Breast epithelium (tissue), 4 donors: ENCODE results near the gene CADPS2. TPM values are rescaled to one million over a fixed set of nuclear protein-coding genes. Genes with fewer than 3 reads are reported as not detected.
"Not testable (repeated sequence)": the region's sequence is repeated elsewhere in the genome, so short reads cannot be mapped to it uniquely, and the experiment has no call there.

Source experiments
- DNase-seq, 2 donors: peaks; one replicate each; pipeline ENCODE4 v3.0.0-alpha.2; 2019; ENCODE audit warnings: low spot score in 2 of 2
- H3K27ac ChIP-seq, 2 donors: fragments of 200-600 bp; sonication (generic) in 1 of 2; one replicate each; pipeline ENCODE4 v1.5.1; 2016 to 2019; ENCODE audit warnings: mild to moderate bottlenecking in 1 of 2
- H3K27me3 ChIP-seq, 2 donors: fragments of 200-600 bp; sonication (generic) in 1 of 2; one replicate each; pipeline versions ENCODE4 v1.5.1 to v1.6.0; 2017 to 2019; ENCODE audit warnings: control low read depth in 1 of 2, mild to moderate bottlenecking in 1 of 2
- H3K36me3 ChIP-seq: fragments of 200-600 bp; one replicate; pipeline ENCODE4 v1.5.1; 2019
- H3K4me1 ChIP-seq, 2 donors: fragments of 200-600 bp; sonication (generic); one replicate each; pipeline ENCODE4 v1.5.1; 2016 to 2019; ENCODE audit warnings: control low read depth in 1 of 2
- H3K4me3 ChIP-seq, 3 donors: fragments of 200-600 bp; sonication (generic); 1 replicate in 2 of 3; 2 replicates in 1 of 3; pipeline ENCODE4 v1.5.1; 2016 to 2019; ENCODE audit warnings: mild to moderate bottlenecking in 3 of 3, moderate library complexity in 2 of 3
- H3K9me3 ChIP-seq, 2 donors: fragments of 200-600 bp; sonication (generic) in 1 of 2; one replicate each; pipeline ENCODE4 v1.5.1; 2016 to 2019; ENCODE audit warnings: control low read depth in 1 of 2
- CTCF ChIP-seq, 3 donors: fragments of 450-650 bp; IDR thresholded peaks; one replicate each; pipeline ENCODE4 v1.5.1; 2016 to 2017; ENCODE audit warnings: antibody characterized with exemption in 3 of 3, mild to moderate bottlenecking in 3 of 3, moderate library complexity in 3 of 3
- POLR2A ChIP-seq: fragments of 450-650 bp; IDR thresholded peaks from one replicate; pipeline ENCODE4 v1.6.1; 2016; ENCODE audit warnings: antibody characterized with exemption, mild to moderate bottlenecking, moderate library complexity
- POLR2AphosphoS5 ChIP-seq, 3 donors: sonication (generic); formaldehyde crosslinking; IDR thresholded peaks; one replicate each; pipeline ENCODE4 v1.6.1; 2017; ENCODE audit warnings: antibody characterized with exemption in 3 of 3
- intact Hi-C: fragments of 100-400 bp; cut with DNase I; formaldehyde crosslinking; loops from one replicate; pipeline ENCODE4 v1.15.1; 2023; ENCODE audit warnings: low total_unique reads
- total RNA-seq, 3 donors: library from RNA; depleted of rRNA; stranded (reverse); fragments of >200 nt; gene quantifications; one replicate each; pipeline ENCODE4 v1.1.0, GENCODE V29; 2016

CADPS2 gene
- total RNA-seq, 3 donors from 2014 or later: 12.3 to 67.5 (median 66.5) TPM

DNA sequence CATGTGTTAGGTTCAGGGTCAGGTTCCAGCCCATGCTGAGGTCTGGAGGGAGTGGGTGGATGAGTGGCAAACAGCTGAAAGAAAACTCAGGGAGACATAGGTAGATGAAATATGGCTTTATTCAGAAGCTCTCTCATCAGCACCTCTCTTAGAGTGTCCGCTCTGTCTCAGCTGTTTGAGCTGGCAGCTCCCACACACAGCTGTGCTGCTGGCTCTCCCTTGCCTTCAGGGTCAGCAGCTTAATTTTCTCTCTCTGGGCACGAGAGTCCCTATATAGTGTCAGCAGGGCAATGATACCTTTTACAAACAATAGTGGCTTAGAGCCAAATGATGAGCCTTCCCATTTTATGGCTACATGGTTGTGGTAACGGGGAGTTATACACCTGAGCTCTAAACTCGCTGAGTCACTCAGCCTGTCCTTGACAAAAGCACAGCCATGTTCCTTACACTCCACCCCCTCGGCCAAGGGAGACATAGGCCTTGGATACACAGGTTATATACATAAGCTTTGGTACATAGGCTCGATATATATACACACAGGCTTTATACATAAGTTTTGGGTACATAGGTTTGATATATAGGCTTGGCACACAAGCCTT, 197.8 kb downstream of the CADPS2 start:
- Histone ChIP-seq H3K4me3 (no peak overlapping the region), H3K27me3 (no peaks in the 10 kb centered on the region), H3K36me3 (no peaks in the 10 kb centered on the region), H3K27ac (no peak overlapping the region), H3K4me1 (no peaks in the 10 kb centered on the region), H3K9me3 (no peaks in the 10 kb centered on the region)
- TF ChIP-seq CTCF (IDR thresholded peaks at IDR 0.05) (no peak), POLR2AphosphoS5 (IDR thresholded peaks at IDR 0.05) (no peak), POLR2A (no peak)
- intact Hi-C loops: no loop called here
- no peak for DNase-seq

GRCh38 chr7:122686360-122686878, 199.8 kb downstream of the CADPS2 start:
- H3K4me1 ChIP-seq: no peaks in the 10 kb centered on the region
- H3K36me3 ChIP-seq: no peaks in the 10 kb centered on the region
- intact Hi-C loops: no loop called here
- no peak overlapping the region for H3K27ac ChIP-seq
- TF ChIP-seq POLR2AphosphoS5 (IDR thresholded peaks at IDR 0.05) (no peak), POLR2A (no peak), CTCF (IDR thresholded peaks at IDR 0.05) (no peak)
- H3K27me3 ChIP-seq: no peaks in the 10 kb centered on the region
- H3K9me3 ChIP-seq: no peaks in the 10 kb centered on the region
- H3K4me3 ChIP-seq: no peak overlapping the region
- no peak for DNase-seq

GRCh38 chr7:122684504-122684903, 201.8 kb downstream of the CADPS2 start:
- Histone ChIP-seq H3K27ac (no peak overlapping the region), H3K27me3 (no peaks in the 10 kb centered on the region), H3K36me3 (no peaks in the 10 kb centered on the region), H3K4me1 (no peaks in the 10 kb centered on the region), H3K4me3 (no peak overlapping the region), H3K9me3 (no peaks in the 10 kb centered on the region)
- no peak for DNase-seq
- intact Hi-C loops: no loop called here
- no peak for TF ChIP-seq POLR2AphosphoS5 (IDR thresholded peaks at IDR 0.05)
- TF ChIP-seq CTCF (IDR thresholded peaks at IDR 0.05): no peak
- TF ChIP-seq POLR2A: no peak

- Histone ChIP-seq H3K4me3 (no peak overlapping the region), H3K9me3 (no peaks in the 10 kb centered on the region), H3K36me3 (no peaks in the 10 kb centered on the region), H3K27ac (no peak overlapping the region), H3K27me3 (no peaks in the 10 kb centered on the region), H3K4me1 (no peaks in the 10 kb centered on the region)
- TF ChIP-seq CTCF (IDR thresholded peaks at IDR 0.05): no peak
- TF ChIP-seq POLR2A: no peak
- no peak for TF ChIP-seq POLR2AphosphoS5 (IDR thresholded peaks at IDR 0.05)
- intact Hi-C loops: no loop called here
- DNase-seq: no peak
These were observed 203.3 kb downstream of the CADPS2 start for GRCh38 chr7:122682815-122683550.

- H3K9me3 ChIP-seq: not testable (repeated sequence)
These were observed 205.1 kb downstream of the CADPS2 start for GRCh38 chr7:122681186-122681585.

More at GRCh38 chr7:122681186-122681585, 205.1 kb downstream of the CADPS2 start:
- DNase-seq, H3K36me3 ChIP-seq, H3K27ac ChIP-seq, intact Hi-C loops, H3K4me3 ChIP-seq, H3K4me1 ChIP-seq, H3K27me3 ChIP-seq: not testable (repeated sequence)
